ENCODE results near the gene SLC35F3. TPM values are rescaled to one million over a fixed set of nuclear protein-coding genes. Genes with fewer than 3 reads are reported as not detected.
A peak's percentile ranks its signal among the peaks of the same experiment; 100 is the strongest.

The SLC35F3 gene
- total and polyA plus RNA-seq, 7 experiments from 2014 or later, result 0.11 to 15.2 (median 0.96) TPM; not detected in 2

DNA sequence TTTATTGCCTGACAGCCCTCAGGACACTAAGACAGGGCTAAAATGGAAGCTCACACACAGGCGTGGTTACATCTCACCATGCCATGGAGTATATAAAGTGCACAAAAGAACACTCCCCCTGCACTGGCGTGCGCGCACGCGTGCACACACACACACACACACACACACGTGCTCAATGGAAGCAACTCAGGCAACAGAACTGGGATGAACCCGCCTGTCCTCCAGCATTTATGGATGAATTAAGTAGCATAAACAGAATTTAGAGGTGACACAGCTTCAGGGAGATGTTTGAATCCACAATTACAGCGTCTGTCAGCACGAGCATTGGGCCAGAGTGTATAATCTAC is 322.3 kb downstream of the SLC35F3 start:
- H3K4me3 Mint-ChIP-seq, result no peak overlapping the region
- intact Hi-C loops (cut with micrococcal nuclease), result no loop called here
- no peaks in the 10 kb centered on the region for H3K36me3 ChIP-seq (ENCODE audit: control insufficient read depth in 2 of 3, insufficient read depth in 3 of 3, low read length in 3 of 3)
- peak overlapping the region in 1 of 9 donors; percentile 56 for H3K27ac Mint-ChIP-seq
- H3K4me3 ChIP-seq (ENCODE audit: low read length), result no peak overlapping the region
- H3K27me3 ChIP-seq (ENCODE audit: control insufficient read depth in 2 of 2, insufficient read depth in 2 of 2, low read length in 2 of 2), result no peaks in the 10 kb centered on the region
- peaks cover 6 to 23% (median 10%) of the 10 kb centered on the region in 7 donors for H3K4me1 Mint-ChIP-seq
- no peaks in the 10 kb centered on the region for H3K4me1 ChIP-seq (ENCODE audit: control insufficient read depth in 2 of 2, insufficient read depth in 2 of 2, low read length in 2 of 2)
- no peaks in the 10 kb centered on the region for H3K9me3 Mint-ChIP-seq
- CTCF ChIA-PET, result no interaction called here
- POLR2A ChIA-PET, result no interaction called here
- no peak for ATAC-seq
- H3K36me3 Mint-ChIP-seq, result peaks cover 0 to 15% (median 4%) of the 10 kb centered on the region in 5 donors
- H3K9me3 ChIP-seq (ENCODE audit: control insufficient read depth in 2 of 3, low read length in 3 of 3), result no peaks in the 10 kb centered on the region
- no peak overlapping the region for H3K27ac ChIP-seq (ENCODE audit: low read depth, low read length)
- no peak for DNase-seq
- peaks cover 0 to 37% (median 20%) of the 10 kb centered on the region in 5 donors for H3K27me3 Mint-ChIP-seq

DNA sequence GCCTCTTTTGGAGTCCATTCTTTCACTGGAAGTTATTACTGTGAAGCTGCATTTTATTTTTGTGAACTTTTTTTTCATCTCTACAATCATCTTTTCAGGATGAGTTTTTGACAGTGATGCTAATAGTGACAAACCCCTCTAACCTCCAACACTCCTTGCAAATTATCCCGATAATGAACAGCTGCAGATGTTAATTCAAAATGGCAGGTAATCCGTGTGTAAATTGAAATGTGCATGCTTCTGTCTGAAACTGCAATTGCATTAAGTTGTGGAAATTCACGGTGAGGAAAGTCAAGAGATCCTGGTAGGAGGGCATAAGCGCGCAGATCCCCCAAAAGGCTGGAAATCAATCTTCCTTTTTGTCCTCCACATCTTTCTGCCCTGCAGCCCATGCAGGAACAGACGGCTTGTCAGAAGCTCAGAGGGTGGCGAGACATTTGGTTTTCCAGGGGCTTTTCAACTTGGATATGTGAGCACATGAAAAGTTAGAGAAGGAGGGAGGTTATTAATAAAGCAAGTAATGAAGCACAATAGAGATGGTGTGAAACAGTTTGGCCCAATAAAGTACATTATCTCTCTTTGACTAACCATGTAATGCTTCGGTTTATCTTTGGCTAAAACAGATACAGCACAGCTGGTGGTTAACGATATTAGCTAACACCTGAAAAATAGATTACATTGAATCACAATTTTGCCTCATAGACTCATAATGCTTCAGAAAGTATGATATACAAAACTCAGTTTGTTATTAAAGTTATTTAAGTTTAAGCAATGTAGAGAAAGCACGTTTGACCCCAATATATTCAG is 325.3 kb downstream of the SLC35F3 start:
- Histone ChIP-seq H3K27ac (ENCODE audit: low read depth, low read length) (no peak overlapping the region), H3K4me3 (ENCODE audit: low read length) (no peak overlapping the region), H3K27me3 (ENCODE audit: control insufficient read depth in 2 of 2, insufficient read depth in 2 of 2, low read length in 2 of 2) (no peaks in the 10 kb centered on the region), H3K36me3 (ENCODE audit: control insufficient read depth in 2 of 3, insufficient read depth in 3 of 3, low read length in 3 of 3) (no peaks in the 10 kb centered on the region), H3K4me1 (ENCODE audit: control insufficient read depth in 2 of 2, insufficient read depth in 2 of 2, low read length in 2 of 2) (no peaks in the 10 kb centered on the region), H3K9me3 (ENCODE audit: control insufficient read depth in 2 of 3, low read length in 3 of 3) (no peaks in the 10 kb centered on the region)
- intact Hi-C loops (cut with micrococcal nuclease), result loop anchor here in 1 of 2 donors (1.0 kb wide), 1 partner anchor 12 kb away; no protein-coding TSS in a partner anchor
- peaks cover 7 to 23% (median 10%) of the 10 kb centered on the region in 7 donors for H3K4me1 Mint-ChIP-seq
- H3K4me3 Mint-ChIP-seq, result peak overlapping the region in 2 of 10 donors; percentile 33 to 63
- CTCF ChIA-PET, result no interaction called here
- H3K9me3 Mint-ChIP-seq, result no peaks in the 10 kb centered on the region
- ATAC-seq (no peak), DNase-seq (no peak)
- H3K27ac Mint-ChIP-seq, result peak overlapping the region in 1 of 9 donors; percentile 72
- POLR2A ChIA-PET, result interaction anchor here (0.7 kb wide), 1 partner anchor 58 kb away, joined by 3 read pairs; no protein-coding TSS in a partner anchor
- peaks cover 0 to 12% (median 5%) of the 10 kb centered on the region in 5 donors for H3K36me3 Mint-ChIP-seq
- peaks cover 0 to 31% (median 19%) of the 10 kb centered on the region in 5 donors for H3K27me3 Mint-ChIP-seq

DNA sequence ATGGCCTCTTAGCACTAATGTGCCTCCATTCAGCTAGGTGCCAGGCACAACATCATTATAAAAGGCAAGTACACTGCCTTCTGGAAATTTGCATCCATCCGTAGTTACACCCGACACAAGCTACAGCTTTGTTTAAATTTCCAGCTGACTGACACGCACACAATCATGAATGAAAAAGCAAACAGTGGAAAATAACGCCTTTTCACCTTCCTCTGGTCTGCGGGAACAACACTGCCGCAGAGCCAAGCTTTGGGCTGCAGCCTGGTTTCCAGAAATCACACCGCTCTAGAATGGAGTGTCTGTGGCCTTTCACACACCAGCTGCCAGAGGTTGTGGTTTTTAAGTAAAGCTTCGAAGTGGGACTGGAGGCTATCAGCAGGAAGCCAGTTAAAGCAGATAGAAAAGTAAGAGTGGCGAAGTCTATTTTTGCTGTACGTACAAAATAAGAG is 326.0 kb downstream of the SLC35F3 start:
- Mint-ChIP-seq H3K36me3 (peaks cover 0 to 9% (median 5%) of the 10 kb centered on the region in 5 donors), H3K9me3 (no peaks in the 10 kb centered on the region), H3K27me3 (peaks cover 0 to 31% (median 17%) of the 10 kb centered on the region in 5 donors), H3K4me3 (peak overlapping the region; percentile 12 to 77 (median 62)), H3K4me1 (peaks cover 7 to 23% (median 10%) of the 10 kb centered on the region in 7 donors), H3K27ac (peak overlapping the region in 4 of 9 donors; percentile 53 to 72 (median 56))
- ChIA-PET POLR2A (no interaction called here), CTCF (no interaction called here)
- Histone ChIP-seq H3K27me3 (ENCODE audit: control insufficient read depth in 2 of 2, insufficient read depth in 2 of 2, low read length in 2 of 2) (no peaks in the 10 kb centered on the region), H3K4me1 (ENCODE audit: control insufficient read depth in 2 of 2, insufficient read depth in 2 of 2, low read length in 2 of 2) (no peaks in the 10 kb centered on the region), H3K9me3 (ENCODE audit: control insufficient read depth in 2 of 3, low read length in 3 of 3) (no peaks in the 10 kb centered on the region), H3K4me3 (ENCODE audit: low read length) (no peak overlapping the region), H3K36me3 (ENCODE audit: control insufficient read depth in 2 of 3, insufficient read depth in 3 of 3, low read length in 3 of 3) (no peaks in the 10 kb centered on the region), H3K27ac (ENCODE audit: low read depth, low read length) (no peak overlapping the region)
- intact Hi-C loops (cut with micrococcal nuclease), result loop anchor here in 1 of 2 donors (1.0 kb wide), 1 partner anchor 13 kb away; no protein-coding TSS in a partner anchor
- DNase-seq (peak in 1 of 9 donors; percentile 13), ATAC-seq (no peak)

- no peaks in the 10 kb centered on the region for H3K9me3 Mint-ChIP-seq
- H3K27ac Mint-ChIP-seq, result peak overlapping the region in 1 of 9 donors; percentile 53
- H3K4me1 Mint-ChIP-seq, result peaks cover 7 to 19% (median 10%) of the 10 kb centered on the region in 7 donors
- ChIA-PET CTCF (no interaction called here), POLR2A (no interaction called here)
- H3K4me3 Mint-ChIP-seq, result peak overlapping the region in 9 of 10 donors; percentile 6 to 77 (median 63)
- Histone ChIP-seq H3K27ac (ENCODE audit: low read depth, low read length) (no peak overlapping the region), H3K36me3 (ENCODE audit: control insufficient read depth in 2 of 3, insufficient read depth in 3 of 3, low read length in 3 of 3) (no peaks in the 10 kb centered on the region), H3K27me3 (ENCODE audit: control insufficient read depth in 2 of 2, insufficient read depth in 2 of 2, low read length in 2 of 2) (no peaks in the 10 kb centered on the region), H3K9me3 (ENCODE audit: control insufficient read depth in 2 of 3, low read length in 3 of 3) (no peaks in the 10 kb centered on the region), H3K4me1 (ENCODE audit: control insufficient read depth in 2 of 2, insufficient read depth in 2 of 2, low read length in 2 of 2) (no peaks in the 10 kb centered on the region), H3K4me3 (ENCODE audit: low read length) (no peak overlapping the region)
- peaks cover 0 to 31% (median 17%) of the 10 kb centered on the region in 5 donors for H3K27me3 Mint-ChIP-seq
- no peak for ATAC-seq
- intact Hi-C loops (cut with micrococcal nuclease), result no loop called here
- no peak for DNase-seq
- peaks cover 0 to 9% (median 5%) of the 10 kb centered on the region in 5 donors for H3K36me3 Mint-ChIP-seq
Observed at GRCh38 chr1:234231061-234231892, 326.8 kb downstream of the SLC35F3 start.

DNA sequence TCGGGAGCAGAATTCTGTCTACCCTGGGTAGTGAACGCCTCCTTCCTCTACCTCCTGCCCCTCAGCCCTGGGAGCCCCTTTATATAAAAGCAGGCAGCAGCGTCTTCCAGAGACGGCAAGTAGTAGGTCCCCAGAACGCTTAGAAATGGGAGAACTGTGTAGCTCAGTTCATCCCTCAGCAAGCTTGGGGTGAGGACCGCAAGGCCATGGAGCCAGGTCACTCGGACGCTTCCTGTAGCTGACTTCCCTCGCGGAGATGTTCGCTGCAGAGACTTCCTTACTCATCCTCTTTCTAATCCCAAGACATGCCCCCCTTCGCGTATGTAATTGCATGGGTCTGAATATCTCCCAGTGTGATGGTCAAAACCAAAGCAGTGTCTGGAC is 327.4 kb downstream of the SLC35F3 start:
- Mint-ChIP-seq H3K36me3 (peaks cover 0 to 11% (median 5%) of the 10 kb centered on the region in 5 donors), H3K4me1 (peaks cover 7 to 20% (median 10%) of the 10 kb centered on the region in 7 donors), H3K27ac (peak overlapping the region in 1 of 9 donors; percentile 72), H3K27me3 (peaks cover 0 to 30% (median 17%) of the 10 kb centered on the region in 5 donors), H3K4me3 (peak overlapping the region in 4 of 10 donors; percentile 26 to 68 (median 56)), H3K9me3 (no peaks in the 10 kb centered on the region)
- no peak overlapping the region for H3K4me3 ChIP-seq (ENCODE audit: low read length)
- POLR2A ChIA-PET, result no interaction called here
- H3K27me3 ChIP-seq (ENCODE audit: control insufficient read depth in 2 of 2, insufficient read depth in 2 of 2, low read length in 2 of 2), result no peaks in the 10 kb centered on the region
- H3K4me1 ChIP-seq (ENCODE audit: control insufficient read depth in 2 of 2, insufficient read depth in 2 of 2, low read length in 2 of 2), result no peaks in the 10 kb centered on the region
- no peaks in the 10 kb centered on the region for H3K36me3 ChIP-seq (ENCODE audit: control insufficient read depth in 2 of 3, insufficient read depth in 3 of 3, low read length in 3 of 3)
- DNase-seq, result no peak
- CTCF ChIA-PET, result no interaction called here
- H3K9me3 ChIP-seq (ENCODE audit: control insufficient read depth in 2 of 3, low read length in 3 of 3), result no peaks in the 10 kb centered on the region
- intact Hi-C loops (cut with micrococcal nuclease), result no loop called here
- ATAC-seq, result no peak
- no peak overlapping the region for H3K27ac ChIP-seq (ENCODE audit: low read depth, low read length)

- no peaks in the 10 kb centered on the region for H3K36me3 ChIP-seq (ENCODE audit: control insufficient read depth in 2 of 3, insufficient read depth in 3 of 3, low read length in 3 of 3)
- H3K27ac ChIP-seq (ENCODE audit: low read depth, low read length), result no peak overlapping the region
- no peaks in the 10 kb centered on the region for H3K9me3 ChIP-seq (ENCODE audit: control insufficient read depth in 2 of 3, low read length in 3 of 3)
- POLR2A ChIA-PET, result no interaction called here
- ATAC-seq (no peak), DNase-seq (no peak)
- H3K9me3 Mint-ChIP-seq, result no peaks in the 10 kb centered on the region
- peaks cover 7 to 32% (median 10%) of the 10 kb centered on the region in 7 donors for H3K4me1 Mint-ChIP-seq
- peaks cover 0 to 33% (median 14%) of the 10 kb centered on the region in 5 donors for H3K27me3 Mint-ChIP-seq
- CTCF ChIA-PET, result no interaction called here
- peaks cover 0 to 17% (median 5%) of the 10 kb centered on the region in 5 donors for H3K36me3 Mint-ChIP-seq
- no peak overlapping the region for H3K4me3 Mint-ChIP-seq
- H3K27me3 ChIP-seq (ENCODE audit: control insufficient read depth in 2 of 2, insufficient read depth in 2 of 2, low read length in 2 of 2), result no peaks in the 10 kb centered on the region
- intact Hi-C loops (cut with micrococcal nuclease), result no loop called here
- H3K27ac Mint-ChIP-seq, result no peak overlapping the region
- no peaks in the 10 kb centered on the region for H3K4me1 ChIP-seq (ENCODE audit: control insufficient read depth in 2 of 2, insufficient read depth in 2 of 2, low read length in 2 of 2)
- no peak overlapping the region for H3K4me3 ChIP-seq (ENCODE audit: low read length)
Observed at GRCh38 chr1:234234199-234234598, 329.7 kb downstream of the SLC35F3 start.
